ENCODE measurements around the gene GIMAP7.
"Not testable (repeated sequence)": the region's sequence is repeated elsewhere in the genome, so short reads cannot be mapped to it uniquely, and the experiment has no call there.

GIMAP7 gene

DNA sequence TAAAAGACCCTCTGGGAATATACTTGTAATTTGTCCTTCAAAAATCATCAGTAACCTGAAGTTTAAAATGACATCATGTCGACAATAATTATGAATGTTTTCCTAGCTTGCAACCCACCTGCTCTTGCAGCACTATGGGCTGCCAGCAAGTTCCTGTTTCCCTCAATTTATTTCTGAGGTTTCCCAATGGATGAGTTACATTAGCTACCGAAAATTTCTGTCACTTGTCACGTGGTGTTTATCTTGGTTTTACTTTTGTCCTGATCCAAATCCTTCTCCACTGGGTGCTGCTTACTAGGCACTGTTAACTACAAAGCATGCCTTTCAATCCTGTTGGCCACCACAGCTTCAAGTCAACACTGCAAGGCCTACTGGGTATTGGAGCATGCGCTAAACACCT is 32.8 kb upstream of the GIMAP7 start:
- DNase-seq (ENCODE audit: insufficient read length): no peak
- FAIRE-seq: peak; percentile 85
- TF ChIP-seq TAF1 (IDR thresholded peaks at IDR 0.05; ENCODE audit: borderline replicate concordance, low read depth, low read length) (no peak), POLR2AphosphoS5 (IDR thresholded peaks at IDR 0.05; ENCODE audit: low read depth, low read length) (no peak), POLR2A (IDR thresholded peaks at IDR 0.05; ENCODE audit: low read depth, low read length) (no peak)

DNA sequence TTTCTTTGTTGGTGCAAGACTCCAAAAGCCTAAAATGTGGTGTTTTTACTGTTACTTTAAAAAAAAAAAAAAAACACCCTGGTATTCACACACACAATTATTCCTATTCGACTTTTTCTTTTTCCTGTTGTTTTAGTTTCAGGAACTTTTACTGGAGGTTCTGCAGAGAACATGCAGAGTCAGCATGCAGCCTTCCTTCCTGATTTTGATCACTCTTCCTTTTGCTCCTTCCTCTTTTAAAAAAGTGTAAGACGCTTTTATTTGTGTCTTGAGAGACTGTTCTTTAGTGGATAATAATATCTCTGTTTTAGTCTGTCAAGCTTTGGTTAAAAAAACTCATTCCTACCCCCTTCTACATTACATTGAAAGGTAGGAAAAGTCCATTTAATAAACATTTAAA is 31.2 kb upstream of the GIMAP7 start:
- FAIRE-seq: not testable (repeated sequence)

DNA sequence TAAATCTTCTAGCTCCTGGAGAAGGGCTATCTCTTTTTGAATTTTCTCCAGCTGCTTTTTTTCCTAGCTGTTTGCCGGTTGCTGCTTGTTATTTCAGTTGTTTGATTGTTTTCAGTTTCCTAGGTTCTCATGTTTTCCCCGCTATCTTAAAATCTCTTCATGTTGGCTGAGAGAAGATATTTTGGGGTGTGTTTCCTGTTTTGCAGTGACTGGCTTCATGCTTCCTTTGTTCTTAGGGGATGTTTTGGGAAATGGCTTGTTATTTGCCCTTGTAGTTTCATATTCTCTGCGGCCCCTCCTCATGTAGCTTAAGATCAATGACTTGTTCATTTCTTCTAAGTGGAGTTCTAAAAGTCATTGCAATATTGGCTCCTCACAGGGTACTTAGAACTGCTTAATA is 30.6 kb upstream of the GIMAP7 start:
- peak; percentile 77 for FAIRE-seq
- DNase-seq (ENCODE audit: insufficient read length): not testable (repeated sequence)

More for the DNA sequence above, 31.2 kb upstream of the GIMAP7 start:
- DNase-seq (ENCODE audit: insufficient read length): not testable (repeated sequence)

DNA sequence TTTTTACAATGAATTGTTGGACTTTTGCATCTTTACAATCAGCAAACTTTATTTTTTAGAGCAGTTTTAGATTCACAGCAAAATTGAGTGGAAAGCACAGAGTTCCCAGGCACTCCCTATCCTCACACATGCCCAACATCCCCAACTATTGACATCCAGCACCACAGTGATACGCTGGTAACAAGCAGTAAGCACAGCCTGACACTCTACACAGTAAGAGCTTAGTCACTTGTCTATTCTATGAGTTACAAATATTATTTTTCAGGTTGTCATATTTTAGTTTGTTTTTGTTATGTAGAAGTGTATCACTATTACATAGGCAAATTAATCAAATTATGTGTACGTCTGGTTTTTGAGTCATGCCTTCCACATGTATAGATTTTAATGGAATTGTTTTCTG is 27.0 kb upstream of the GIMAP7 start:
- no peak for TF ChIP-seq POLR2A (IDR thresholded peaks at IDR 0.05; ENCODE audit: low read depth, low read length)
- DNase-seq (ENCODE audit: insufficient read length) (no peak), FAIRE-seq (no peak)

DNA sequence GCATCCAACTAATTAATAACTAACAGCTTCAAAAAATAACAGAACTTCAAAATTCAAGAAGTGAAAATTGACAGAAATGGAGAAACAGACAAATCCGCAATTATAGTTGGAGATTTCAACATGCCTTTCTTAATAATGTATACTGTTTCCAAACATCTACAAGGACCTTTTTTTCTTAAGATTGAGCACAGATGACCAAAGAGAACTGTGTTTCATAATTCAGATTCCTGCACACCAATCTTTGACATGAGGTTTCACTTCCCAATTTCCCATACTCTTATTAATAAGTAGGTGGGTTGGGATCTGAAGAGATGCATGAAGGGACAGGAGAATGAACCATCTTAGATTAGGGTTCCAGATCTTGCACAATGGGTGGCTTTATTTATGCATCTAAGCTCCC is 24.9 kb upstream of the GIMAP7 start:
- no peak for FAIRE-seq
- no peak for DNase-seq (ENCODE audit: insufficient read length)
- TF ChIP-seq POLR2AphosphoS5 (IDR thresholded peaks at IDR 0.05; ENCODE audit: low read depth, low read length) (no peak), POLR2A (IDR thresholded peaks at IDR 0.05; ENCODE audit: low read depth, low read length) (no peak), TAF1 (IDR thresholded peaks at IDR 0.05; ENCODE audit: borderline replicate concordance, low read depth, low read length) (no peak)

DNA sequence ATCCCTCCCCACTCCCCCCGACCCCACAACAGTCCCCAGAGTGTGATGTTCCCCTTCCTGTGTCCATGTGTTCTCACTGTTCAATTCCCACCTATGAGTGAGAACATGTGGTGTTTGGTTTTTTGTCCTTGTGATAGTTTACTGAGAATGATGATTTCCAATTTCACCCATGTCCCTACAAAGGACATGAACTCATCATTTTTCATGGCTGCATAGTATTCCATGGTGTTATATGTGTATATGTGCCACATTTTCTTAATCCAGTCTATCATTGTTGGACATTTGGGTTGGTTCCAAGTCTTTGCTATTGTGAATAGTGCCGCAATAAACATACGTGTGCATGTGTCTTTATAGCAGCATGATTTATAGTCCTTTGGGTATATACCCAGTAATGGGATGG is 21.2 kb upstream of the GIMAP7 start:
- DNase-seq (ENCODE audit: insufficient read length); FAIRE-seq: not testable (repeated sequence)

DNA sequence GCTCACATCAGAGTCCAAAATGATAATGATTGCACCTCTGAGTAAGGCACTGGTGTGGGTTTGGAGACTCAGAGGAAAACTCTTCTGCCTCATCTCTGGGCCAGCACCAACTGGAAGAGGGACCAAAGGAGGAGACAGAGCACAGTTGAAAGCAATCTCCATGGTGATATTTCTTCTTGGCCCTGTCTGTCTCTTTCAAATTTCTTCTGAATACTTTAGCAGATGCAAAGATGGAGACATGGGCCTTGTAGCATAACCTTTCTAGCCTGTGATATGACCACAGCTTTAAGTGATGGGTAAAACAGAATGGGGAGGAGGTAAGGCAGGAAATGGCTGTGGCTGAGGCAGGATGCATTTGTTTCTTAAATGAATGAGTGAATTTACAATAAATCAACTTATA is 12.2 kb upstream of the GIMAP7 start:
- FAIRE-seq (no peak), DNase-seq (ENCODE audit: insufficient read length) (no peak)
- TF ChIP-seq POLR2A (IDR thresholded peaks at IDR 0.05; ENCODE audit: low read depth, low read length): no peak
- no peak for TF ChIP-seq TAF1 (IDR thresholded peaks at IDR 0.05; ENCODE audit: borderline replicate concordance, low read depth, low read length)
- no peak for TF ChIP-seq POLR2AphosphoS5 (IDR thresholded peaks at IDR 0.05; ENCODE audit: low read depth, low read length)

DNA sequence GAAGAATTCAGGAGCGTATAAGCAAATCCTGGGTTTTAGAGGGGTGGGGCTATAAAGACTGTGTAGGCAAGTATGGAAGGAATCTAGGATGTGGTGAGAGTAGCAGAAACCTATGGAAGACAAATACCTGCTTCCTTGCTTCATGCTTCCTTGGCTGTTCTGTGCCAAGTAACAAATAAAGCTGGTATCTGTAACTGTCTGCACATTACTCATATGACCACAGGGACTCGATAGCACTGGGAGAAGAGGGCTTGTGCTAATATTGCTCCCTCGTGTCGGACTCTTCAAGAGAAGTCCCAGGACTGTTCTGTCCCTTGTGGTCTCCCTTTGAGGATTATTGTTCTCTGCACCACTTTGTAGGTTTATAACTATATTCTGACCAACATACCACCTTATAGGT is 11.5 kb upstream of the GIMAP7 start:
- FAIRE-seq (no peak), DNase-seq (ENCODE audit: insufficient read length) (no peak)
- TF ChIP-seq TAF1 (IDR thresholded peaks at IDR 0.05; ENCODE audit: borderline replicate concordance, low read depth, low read length): no peak
- TF ChIP-seq POLR2A (IDR thresholded peaks at IDR 0.05; ENCODE audit: low read depth, low read length): no peak

DNA sequence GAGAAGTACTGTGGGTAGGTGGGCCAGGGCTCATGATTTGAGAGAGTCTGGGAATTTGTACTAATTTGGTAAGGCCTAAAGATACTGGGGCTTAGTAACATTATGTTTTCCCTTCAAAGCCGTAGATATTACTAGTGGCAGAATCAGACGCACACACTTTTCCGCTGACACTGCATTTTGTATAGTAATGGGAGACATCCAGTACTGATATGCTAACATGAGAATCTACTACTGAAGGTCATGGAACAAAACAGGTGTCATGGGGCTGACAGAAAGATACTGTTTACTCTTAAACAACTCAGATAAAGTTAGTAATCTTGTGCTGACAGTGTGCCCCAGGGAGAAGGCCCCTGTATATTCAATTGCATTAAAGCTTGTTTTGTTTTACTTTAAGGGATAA is 11.1 kb upstream of the GIMAP7 start:
- no peak for FAIRE-seq
- no peak for DNase-seq (ENCODE audit: insufficient read length)
- TF ChIP-seq POLR2AphosphoS5 (IDR thresholded peaks at IDR 0.05; ENCODE audit: low read depth, low read length): no peak
- no peak for TF ChIP-seq POLR2A (IDR thresholded peaks at IDR 0.05; ENCODE audit: low read depth, low read length)
- no peak for TF ChIP-seq TAF1 (IDR thresholded peaks at IDR 0.05; ENCODE audit: borderline replicate concordance, low read depth, low read length)

DNA sequence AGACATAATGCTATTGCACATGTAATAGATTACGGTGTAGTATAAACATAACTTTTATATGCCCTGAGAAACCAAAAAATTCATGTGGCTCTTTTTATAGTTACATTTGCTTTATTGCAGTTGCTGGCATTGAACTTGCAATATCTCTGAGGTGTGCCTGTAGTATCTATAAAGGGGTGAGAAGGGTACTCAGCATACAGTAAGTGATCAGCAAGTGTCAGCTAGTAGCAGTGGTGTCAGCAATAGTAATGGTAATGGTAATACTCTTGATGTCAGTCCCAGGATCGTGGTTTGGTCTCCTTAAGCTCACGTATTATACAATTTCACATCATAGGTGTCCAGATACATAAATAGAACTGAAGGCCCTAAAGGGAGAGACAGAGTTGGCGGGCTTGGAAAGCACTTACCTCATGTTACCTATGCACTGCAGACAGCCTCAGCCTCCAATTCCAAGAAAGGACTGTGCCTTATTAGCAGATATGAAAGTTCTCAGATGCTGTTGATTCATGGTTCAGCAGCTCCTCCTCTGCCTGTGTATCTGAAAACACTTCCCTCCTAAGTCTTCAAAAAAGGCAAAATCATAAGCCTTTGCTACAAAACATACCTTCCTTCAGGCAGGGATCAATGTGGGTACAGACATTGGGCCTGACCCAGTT is 6.6 kb upstream of the GIMAP7 start:
- FAIRE-seq: no peak
- TF ChIP-seq POLR2AphosphoS5 (IDR thresholded peaks at IDR 0.05; ENCODE audit: low read depth, low read length): no peak
- no peak for TF ChIP-seq TAF1 (IDR thresholded peaks at IDR 0.05; ENCODE audit: borderline replicate concordance, low read depth, low read length)
- TF ChIP-seq POLR2A (IDR thresholded peaks at IDR 0.05; ENCODE audit: low read depth, low read length): no peak
- DNase-seq (ENCODE audit: insufficient read length): no peak

DNA sequence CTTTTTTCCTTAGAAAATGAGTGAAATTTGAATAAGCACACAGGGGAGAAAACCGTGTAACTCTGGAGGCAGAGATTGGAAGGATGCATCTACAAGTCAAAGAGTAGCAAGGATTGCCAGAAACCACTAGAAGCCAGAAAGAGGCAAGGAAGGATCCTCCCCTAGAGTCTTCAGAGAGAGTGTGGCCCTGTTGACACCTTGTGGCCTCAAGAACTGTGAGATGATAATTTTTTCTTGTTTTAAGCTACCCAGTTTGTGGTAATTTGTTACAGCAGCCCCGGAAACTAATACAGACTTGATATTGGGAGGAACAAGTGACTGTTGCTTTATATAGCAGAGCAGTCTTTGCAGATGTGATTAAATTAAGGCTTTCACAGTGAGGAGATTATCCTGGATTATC is 3.6 kb upstream of the GIMAP7 start:
- no peak for TF ChIP-seq POLR2A (IDR thresholded peaks at IDR 0.05; ENCODE audit: low read depth, low read length)
- no peak for TF ChIP-seq POLR2AphosphoS5 (IDR thresholded peaks at IDR 0.05; ENCODE audit: low read depth, low read length)
- TF ChIP-seq TAF1 (IDR thresholded peaks at IDR 0.05; ENCODE audit: borderline replicate concordance, low read depth, low read length): no peak
- FAIRE-seq (no peak), DNase-seq (ENCODE audit: insufficient read length) (no peak)

DNA sequence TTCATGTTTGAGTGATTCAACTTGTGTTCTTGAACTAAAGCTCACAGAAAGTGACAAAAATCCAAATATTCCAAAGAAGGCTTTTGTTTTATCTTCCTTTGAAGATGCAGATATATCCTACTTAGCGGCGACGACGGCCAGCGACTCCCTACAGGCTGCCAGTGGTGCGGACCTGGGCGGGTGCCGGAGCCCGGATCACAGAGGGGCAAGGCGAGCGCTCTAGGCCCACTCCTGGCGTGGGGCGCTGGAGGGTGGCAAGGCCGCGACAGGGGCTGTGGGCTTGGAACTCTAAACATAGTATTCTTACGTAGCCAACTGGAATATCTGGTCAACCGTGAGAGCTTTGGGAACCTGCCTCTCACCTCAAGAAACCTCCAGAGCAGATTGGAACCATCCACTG is 914 bp upstream of the GIMAP7 start:
- TF ChIP-seq TAF1 (IDR thresholded peaks at IDR 0.05; ENCODE audit: borderline replicate concordance, low read depth, low read length): no peak
- no peak for TF ChIP-seq POLR2AphosphoS5 (IDR thresholded peaks at IDR 0.05; ENCODE audit: low read depth, low read length)
- no peak for TF ChIP-seq POLR2A (IDR thresholded peaks at IDR 0.05; ENCODE audit: low read depth, low read length)
- DNase-seq (ENCODE audit: insufficient read length): no peak
- no peak for FAIRE-seq

DNA sequence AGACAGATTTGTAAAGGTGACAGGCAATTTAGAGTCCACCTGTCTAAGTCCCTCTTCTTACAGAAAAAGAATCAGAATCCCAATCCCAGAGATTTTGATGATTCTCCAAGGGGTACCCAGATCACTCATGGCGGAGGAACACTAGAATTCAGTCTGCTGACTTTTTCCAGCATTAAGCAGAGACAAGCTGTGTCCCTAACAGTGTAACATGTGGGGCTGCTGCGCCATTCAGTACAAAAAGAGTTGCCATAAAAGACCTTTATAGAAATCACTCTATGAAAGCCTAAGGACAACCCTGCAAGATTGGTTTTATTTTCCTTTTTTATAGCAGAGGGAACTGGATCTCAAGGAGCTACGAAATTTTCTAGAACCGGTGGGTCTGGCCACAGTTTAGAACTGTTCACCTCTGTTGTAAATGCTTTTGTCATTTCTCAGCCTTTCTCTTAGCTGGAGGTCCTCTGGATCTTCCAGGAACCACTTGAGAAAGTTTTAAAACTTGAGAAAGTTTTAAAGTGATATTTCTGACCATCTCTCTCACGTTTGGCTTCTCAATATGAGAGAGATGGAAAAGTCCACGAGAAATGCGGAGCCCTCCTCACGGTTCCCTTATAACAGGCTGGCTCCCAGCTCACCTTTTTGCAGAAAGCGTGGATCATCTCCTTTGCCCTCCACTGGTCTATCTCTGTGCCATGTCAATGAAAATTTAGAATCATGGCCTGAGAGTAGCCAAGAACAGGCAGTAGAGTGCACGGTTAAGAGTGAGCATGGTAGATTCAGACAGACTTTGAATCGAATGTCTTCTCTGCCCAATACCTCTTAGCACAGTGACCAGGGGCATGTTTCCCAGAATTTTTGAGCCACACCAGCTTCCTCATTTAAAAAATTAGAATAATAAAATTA is 826 bp downstream of the GIMAP7 start:
- FAIRE-seq: peak; percentile 66
- TF ChIP-seq POLR2A (IDR thresholded peaks at IDR 0.05; ENCODE audit: low read depth, low read length): no peak
- DNase-seq (ENCODE audit: insufficient read length): no peak

Measured in GM12892 (cell line).